HepG2 (cell line): Measurements from ENCODE around the gene HIGD1C. TPM values are rescaled to one million over a fixed set of nuclear protein-coding genes. Genes with fewer than 3 reads are reported as not detected.

Experiments
- CBX5 ChIP-seq: sonication (generic); formaldehyde crosslinking; IDR thresholded peaks from 2 replicates; pipeline ENCODE4 v1.4.0; 2020; ENCODE audit warnings: missing genetic modification reagents, borderline replicate concordance
- CHD4 ChIP-seq: fragments of 200-600 bp; sonication (generic); IDR thresholded peaks from 2 replicates; pipeline ENCODE4 v1.7.0; 2017; ENCODE audit warnings: mild to moderate bottlenecking, low read length, borderline replicate concordance
- CREB1 ChIP-seq, 2 experiments: fragments of 450-650 bp in 1 of 2; IDR thresholded peaks; 2 replicates each; pipeline ENCODE4 v1.6.1; 2016 to 2017; ENCODE audit warnings: control low read depth in 1 of 2, mild to moderate bottlenecking in 1 of 2, missing compliant biosample characterization in 1 of 2, missing genetic modification characterization in 1 of 2
- FOXM1 ChIP-seq: sonication (generic); formaldehyde crosslinking; IDR thresholded peaks from 2 replicates; pipeline ENCODE4 v1.5.0; 2020; ENCODE audit warnings: missing genetic modification reagents
- GLI4 ChIP-seq: sonication (generic); formaldehyde crosslinking; IDR thresholded peaks from 2 replicates; pipeline ENCODE4 v1.5.1; 2020; ENCODE audit warnings: missing genetic modification reagents, mild to moderate bottlenecking, moderate library complexity, borderline replicate concordance
- HDAC2 ChIP-seq: sonication (generic); formaldehyde crosslinking; IDR thresholded peaks from 2 replicates; pipeline ENCODE4 v1.4.0; 2020; ENCODE audit warnings: missing genetic modification reagents
- HIVEP1 ChIP-seq: sonication (generic); formaldehyde crosslinking; IDR thresholded peaks from 2 replicates; pipeline ENCODE4 v1.4.0; 2020; ENCODE audit warnings: mild to moderate bottlenecking, missing genetic modification reagents
- KLF11 ChIP-seq: IDR thresholded peaks from 2 replicates; pipeline ENCODE4 v1.6.1; 2016; ENCODE audit warnings: missing compliant biosample characterization
- MAZ ChIP-seq, 2 experiments: sonication (generic) in 1 of 2; formaldehyde crosslinking in 1 of 2; IDR thresholded peaks; 2 replicates each; pipeline versions ENCODE4 v1.5.0 to v1.6.1; 2012 to 2020; ENCODE audit warnings: low read depth in 2 of 2, mild to moderate bottlenecking in 2 of 2, borderline replicate concordance in 1 of 2, improper control_type of control experiment in 1 of 2, low read length in 1 of 2, missing genetic modification reagents in 1 of 2, moderate library complexity in 1 of 2
- NR0B2 ChIP-seq: sonication (generic); formaldehyde crosslinking; IDR thresholded peaks from 2 replicates; pipeline ENCODE4 v1.4.0; 2020; ENCODE audit warnings: mild to moderate bottlenecking, missing genetic modification reagents
- POGZ ChIP-seq: sonication (generic); formaldehyde crosslinking; IDR thresholded peaks from 2 replicates; pipeline ENCODE4 v1.4.0; 2020; ENCODE audit warnings: mild to moderate bottlenecking, missing genetic modification reagents
- POLR2A ChIP-seq, 2 experiments: IDR thresholded peaks; 2 replicates each; pipeline ENCODE4 v1.6.1; 2011; ENCODE audit warnings: low read depth in 2 of 2, low read length in 2 of 2, mild to moderate bottlenecking in 1 of 2, moderate library complexity in 1 of 2; ENCODE audit not compliant: insufficient read depth in 1 of 2
- SMAD1 ChIP-seq: sonication (generic); formaldehyde crosslinking; IDR thresholded peaks from 2 replicates; pipeline ENCODE4 v1.4.0; 2020; ENCODE audit warnings: missing genetic modification reagents, low read depth, mild to moderate bottlenecking, borderline replicate concordance
- SMC3 ChIP-seq: IDR thresholded peaks from 2 replicates; pipeline ENCODE4 v1.6.1; 2011; ENCODE audit warnings: low read length, improper control_type of control experiment
- SRF ChIP-seq: IDR thresholded peaks from 2 replicates; pipeline ENCODE4 v1.6.1; 2011; ENCODE audit warnings: mild to moderate bottlenecking, low read depth, low read length, moderate library complexity
- TRIM24 ChIP-seq: sonication (generic); formaldehyde crosslinking; IDR thresholded peaks from 2 replicates; pipeline ENCODE4 v1.8.0; 2022; ENCODE audit warnings: mild to moderate bottlenecking, missing genetic modification reagents
- ZBTB26 ChIP-seq: IDR thresholded peaks from 2 replicates; pipeline ENCODE4 v1.6.1; 2016; ENCODE audit warnings: missing compliant biosample characterization, missing genetic modification reagents, borderline replicate concordance
- ZNF558 ChIP-seq: sonication (generic); formaldehyde crosslinking; IDR thresholded peaks from 2 replicates; pipeline ENCODE4 v1.9.0; 2022; ENCODE audit warnings: mild to moderate bottlenecking, missing genetic modification reagents, borderline replicate concordance
- ZNF639 ChIP-seq: conservative IDR thresholded peaks from 2 replicates; pipeline ENCODE4 v1.6.1; 2018; ENCODE audit warnings: missing genetic modification reagents
- ZNF691 ChIP-seq: sonication (generic); formaldehyde crosslinking; IDR thresholded peaks from 2 replicates; pipeline ENCODE4 v1.4.0; 2020; ENCODE audit warnings: missing genetic modification reagents, low read depth, mild to moderate bottlenecking, borderline replicate concordance
- ZNF746 ChIP-seq: sonication (generic); formaldehyde crosslinking; IDR thresholded peaks from 2 replicates; pipeline ENCODE4 v1.8.0; 2022; ENCODE audit warnings: mild to moderate bottlenecking, missing genetic modification reagents
- ZNF768 ChIP-seq: sonication (generic); formaldehyde crosslinking; IDR thresholded peaks from 2 replicates; pipeline ENCODE4 v1.4.0; 2020; ENCODE audit warnings: missing genetic modification reagents
- polyA plus RNA-seq, 8 experiments: library from polyadenylated mRNA; depleted of rRNA in 3 of 8; stranded (reverse) in 7 of 8; unstranded in 1 of 8; fragments of >200 nt; fragmentation: Illumina TruSeq in 4 of 8; extraction: Trizol in 4 of 8; gene quantifications; 2 replicates each; pipeline versions ENCODE4 v1.2.1 to v1.2.3, GENCODE V29; 2011 to 2016; ENCODE audit warnings: low read depth in 4 of 8, missing spikeins in 1 of 8, mixed read lengths in 1 of 8; ENCODE audit not compliant: insufficient read depth in 1 of 8
- total RNA-seq, 5 experiments: library from RNA; depleted of rRNA; stranded (reverse); fragments of >200 nt; fragmentation: Illumina TruSeq; extraction: Trizol; gene quantifications; 2 replicates each; pipeline ENCODE4 v1.2.3, GENCODE V29; 2016; ENCODE audit warnings: low read depth in 1 of 5
- TF ChIP-seq, protein P1 (sequence below): sonication (generic); formaldehyde crosslinking; IDR thresholded peaks from 2 replicates; pipeline ENCODE4 v1.4.0; 2020; ENCODE audit warnings: mild to moderate bottlenecking, missing genetic modification reagents

The HIGD1C gene
- total and polyA plus RNA-seq, 2 of the 13 experiments (the other 11 are each of a cell fraction or from before 2014, with no cell fraction given), result not detected

- TF ChIP-seq MAZ (IDR thresholded peaks at IDR 0.05; ENCODE audit: borderline replicate concordance, low read depth, low read length), result no peak
- no peak for TF ChIP-seq MAZ (CRISPR knock-in tag; IDR thresholded peaks at IDR 0.05; ENCODE audit: low read depth)
- TF ChIP-seq TRIM24 (CRISPR knock-in tag), result no peak
- TF ChIP-seq KLF11 (CRISPR knock-in tag), result 0 out of 2 replicates have a peak, but pooled peaks have one; percentile 60
- TF ChIP-seq ZBTB26 (CRISPR knock-in tag), result no peak
- no peak for TF ChIP-seq ZNF639 (CRISPR knock-in tag)
- no peak for TF ChIP-seq ZNF746 (CRISPR knock-in tag)
- TF ChIP-seq HDAC2 (CRISPR knock-in tag), result peak; percentile 33; the same call in 1 of the 2 replicates
- no peak for TF ChIP-seq ZNF691 (CRISPR knock-in tag)
- peak; percentile 17 to 37; a peak in 2 of 4 replicates for TF ChIP-seq POLR2A (IDR thresholded peaks at IDR 0.05; ENCODE audit: insufficient read depth in 1 of 2, low read depth in 2 of 2, low read length in 2 of 2)
- TF ChIP-seq ZNF768 (CRISPR knock-in tag), result no peak
- TF ChIP-seq CREB1 (IDR thresholded peaks at IDR 0.05), result no peak
- TF ChIP-seq CREB1 (CRISPR knock-in tag; IDR thresholded peaks at IDR 0.05), result no peak
- no peak for TF ChIP-seq GLI4 (CRISPR knock-in tag)
- no peak for TF ChIP-seq CHD4
- TF ChIP-seq SRF, result no peak
- TF ChIP-seq POGZ (CRISPR knock-in tag), result no peak
- no peak for TF ChIP-seq HIVEP1
- TF ChIP-seq, protein P1, sequence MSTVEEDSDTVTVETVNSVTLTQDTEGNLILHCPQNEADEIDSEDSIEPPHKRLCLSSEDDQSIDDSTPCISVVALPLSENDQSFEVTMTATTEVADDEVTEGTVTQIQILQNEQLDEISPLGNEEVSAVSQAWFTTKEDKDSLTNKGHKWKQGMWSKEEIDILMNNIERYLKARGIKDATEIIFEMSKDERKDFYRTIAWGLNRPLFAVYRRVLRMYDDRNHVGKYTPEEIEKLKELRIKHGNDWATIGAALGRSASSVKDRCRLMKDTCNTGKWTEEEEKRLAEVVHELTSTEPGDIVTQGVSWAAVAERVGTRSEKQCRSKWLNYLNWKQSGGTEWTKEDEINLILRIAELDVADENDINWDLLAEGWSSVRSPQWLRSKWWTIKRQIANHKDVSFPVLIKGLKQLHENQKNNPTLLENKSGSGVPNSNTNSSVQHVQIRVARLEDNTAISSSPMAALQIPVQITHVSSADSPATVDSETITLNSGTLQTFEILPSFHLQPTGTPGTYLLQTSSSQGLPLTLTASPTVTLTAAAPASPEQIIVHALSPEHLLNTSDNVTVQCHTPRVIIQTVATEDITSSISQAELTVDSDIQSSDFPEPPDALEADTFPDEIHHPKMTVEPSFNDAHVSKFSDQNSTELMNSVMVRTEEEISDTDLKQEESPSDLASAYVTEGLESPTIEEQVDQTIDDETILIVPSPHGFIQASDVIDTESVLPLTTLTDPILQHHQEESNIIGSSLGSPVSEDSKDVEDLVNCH (CRISPR knock-in tag), result no peak
- no peak for TF ChIP-seq FOXM1 (CRISPR knock-in tag)
- TF ChIP-seq ZNF558, result no peak; the same call in 1 of the 2 replicates
- no peak for TF ChIP-seq SMC3
- TF ChIP-seq NR0B2 (CRISPR knock-in tag), result no peak
- TF ChIP-seq SMAD1 (CRISPR knock-in tag), result no peak
- no peak; the same call in 1 of the 2 replicates for TF ChIP-seq CBX5
Measured at GRCh38 chr12:50924439-50925341, 27.7 kb upstream of the HIGD1C start (continued).
